GM10266 (cell line): Measurements from ENCODE around the gene RPS19.
A peak's percentile ranks its signal among the peaks of the same experiment; 100 is the strongest.

Experiments
- DNase-seq: peaks from one replicate; pipeline ENCODE4 v3.0.0; 2012; ENCODE audit errors: extremely low spot score
- TF ChIP-seq, protein P1 (sequence below): IDR thresholded peaks from 2 replicates; pipeline ENCODE4 v1.5.1; 2012; ENCODE audit warnings: mild to moderate bottlenecking, low read depth; ENCODE audit not compliant: control insufficient read depth, insufficient read depth; ENCODE audit errors: missing control alignments

Gene RPS19

DNA sequence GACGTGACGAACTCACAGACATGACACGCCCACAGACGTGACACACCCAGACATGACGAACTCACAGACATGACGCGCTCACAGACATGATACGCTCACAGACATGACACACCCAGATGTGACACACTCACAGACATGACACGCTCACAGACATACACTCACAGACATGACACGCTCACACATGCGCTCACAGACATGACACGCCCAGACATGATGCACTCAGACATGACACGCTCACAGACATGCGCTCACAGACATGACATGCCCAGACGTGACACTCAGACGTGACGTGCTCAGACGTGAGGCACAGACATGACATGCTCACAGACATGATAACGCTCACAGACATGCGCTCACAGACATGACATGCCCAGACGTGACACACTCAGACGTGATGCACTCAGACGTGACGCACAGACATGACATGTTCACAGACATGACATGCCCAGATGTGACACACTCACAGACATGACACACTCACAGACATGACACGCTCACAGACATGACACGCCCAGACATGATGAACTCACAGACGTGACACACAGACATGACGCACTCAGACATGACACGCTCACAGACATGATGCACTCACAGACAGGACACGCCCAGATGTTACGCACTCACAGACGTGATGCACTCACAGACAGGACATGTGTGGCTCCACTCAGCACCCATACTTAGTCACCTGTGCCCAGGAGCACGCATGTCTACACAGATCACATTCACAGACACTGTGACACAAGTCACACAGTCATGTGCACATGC lies 60.1 kb downstream of the RPS19 start:
- TF ChIP-seq, protein P1, sequence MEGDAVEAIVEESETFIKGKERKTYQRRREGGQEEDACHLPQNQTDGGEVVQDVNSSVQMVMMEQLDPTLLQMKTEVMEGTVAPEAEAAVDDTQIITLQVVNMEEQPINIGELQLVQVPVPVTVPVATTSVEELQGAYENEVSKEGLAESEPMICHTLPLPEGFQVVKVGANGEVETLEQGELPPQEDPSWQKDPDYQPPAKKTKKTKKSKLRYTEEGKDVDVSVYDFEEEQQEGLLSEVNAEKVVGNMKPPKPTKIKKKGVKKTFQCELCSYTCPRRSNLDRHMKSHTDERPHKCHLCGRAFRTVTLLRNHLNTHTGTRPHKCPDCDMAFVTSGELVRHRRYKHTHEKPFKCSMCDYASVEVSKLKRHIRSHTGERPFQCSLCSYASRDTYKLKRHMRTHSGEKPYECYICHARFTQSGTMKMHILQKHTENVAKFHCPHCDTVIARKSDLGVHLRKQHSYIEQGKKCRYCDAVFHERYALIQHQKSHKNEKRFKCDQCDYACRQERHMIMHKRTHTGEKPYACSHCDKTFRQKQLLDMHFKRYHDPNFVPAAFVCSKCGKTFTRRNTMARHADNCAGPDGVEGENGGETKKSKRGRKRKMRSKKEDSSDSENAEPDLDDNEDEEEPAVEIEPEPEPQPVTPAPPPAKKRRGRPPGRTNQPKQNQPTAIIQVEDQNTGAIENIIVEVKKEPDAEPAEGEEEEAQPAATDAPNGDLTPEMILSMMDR: no peak
- DNase-seq: no peak

DNA sequence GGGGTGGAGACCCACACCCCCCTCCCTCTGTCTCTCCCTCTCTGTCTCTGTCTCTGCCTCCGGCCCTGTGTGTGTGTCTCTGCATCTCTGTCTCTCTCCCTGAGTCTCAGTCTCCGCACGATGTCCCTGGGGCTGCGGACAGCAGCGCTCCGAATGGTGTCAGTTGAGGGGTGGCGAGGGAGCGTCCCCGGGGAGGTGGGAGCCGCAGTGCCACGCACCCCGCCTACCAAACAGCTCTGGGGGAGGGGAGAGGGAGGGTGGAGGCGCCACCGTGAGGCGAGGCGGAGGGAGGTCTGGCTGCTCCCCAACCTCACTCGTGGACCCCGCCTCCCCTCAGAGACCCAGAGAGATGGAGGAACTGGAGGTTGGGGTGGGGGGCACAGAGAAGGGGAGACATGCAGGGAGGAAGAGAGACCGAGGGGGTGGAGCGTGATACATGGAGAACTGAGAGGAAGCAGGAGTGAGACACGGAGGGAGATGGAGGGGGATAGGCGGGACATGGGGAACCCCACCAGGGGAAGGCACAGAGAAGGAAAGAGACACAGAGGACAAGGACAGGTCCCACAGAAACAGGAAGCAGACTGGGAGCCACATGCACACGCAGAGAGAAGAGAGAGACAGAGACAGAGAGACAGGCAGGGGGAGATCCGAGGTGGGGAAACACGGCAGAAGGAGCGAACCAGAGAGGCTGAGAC lies 61.0 kb downstream of the RPS19 start:
- TF ChIP-seq, protein P1: peak; percentile 16
- no peak for DNase-seq

DNA sequence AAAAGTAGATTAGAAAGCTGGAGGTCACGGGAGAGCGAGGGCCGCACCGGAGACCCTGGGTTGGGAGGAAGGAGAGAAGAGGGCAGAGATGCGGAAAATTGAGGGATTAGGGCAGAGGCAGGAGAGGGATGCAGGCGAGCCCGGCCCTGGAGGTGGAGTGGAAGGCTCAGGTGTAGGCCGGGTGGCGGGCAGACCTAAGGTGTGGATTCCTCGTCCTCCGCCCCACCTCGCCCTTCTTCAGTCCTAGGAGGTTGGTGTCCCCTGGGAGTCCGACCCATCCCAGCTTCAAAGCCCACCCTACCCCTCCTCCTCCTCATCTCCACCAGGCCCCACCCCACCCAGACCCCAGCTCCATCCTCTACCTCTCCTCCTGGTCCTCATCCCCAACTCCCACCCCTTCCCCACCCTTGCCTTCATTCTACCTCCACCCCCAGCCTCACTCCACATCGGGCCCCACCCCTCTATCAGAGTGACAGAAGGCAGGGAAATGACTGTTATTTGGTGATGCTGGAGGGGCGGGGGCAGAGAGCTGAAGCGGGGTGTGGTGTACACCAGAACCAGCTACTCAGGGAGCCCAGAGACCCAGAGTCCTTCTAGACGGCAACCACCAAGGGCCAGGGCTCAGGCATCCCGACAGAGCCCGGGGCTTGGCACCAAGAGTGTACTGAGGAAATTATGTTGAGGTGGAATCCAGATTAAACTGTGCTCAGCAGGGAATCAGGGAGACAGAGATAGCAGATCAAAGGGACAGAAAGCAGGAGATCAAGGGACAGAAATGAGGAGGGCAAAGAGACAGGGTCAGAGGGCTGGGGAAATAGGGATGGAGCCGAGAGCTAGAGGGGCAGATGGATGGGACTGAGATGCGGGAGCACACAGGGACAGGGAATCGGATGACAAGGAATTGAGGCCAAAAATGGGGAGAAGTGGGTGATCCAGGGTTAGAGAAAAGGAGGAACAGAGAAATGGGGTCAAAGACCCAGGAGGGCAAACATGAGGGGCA lies 61.8 kb downstream of the RPS19 start:
- TF ChIP-seq, protein P1: no peak
- no peak for DNase-seq
